Measurements from ENCODE around the gene TRAF2. TPM values are rescaled to one million over a fixed set of nuclear protein-coding genes. Genes with fewer than 3 reads are reported as not detected.

TRAF2 gene
- total and polyA plus RNA-seq, 2 of the 13 experiments (the other 11 are each of a cell fraction or from before 2014, with no cell fraction given), result 12.4 to 13.6 TPM

GRCh38 chr9:136943291-136944211 lies 57.2 kb downstream of the TRAF2 start (continued):
- TF ChIP-seq PHF8 (CRISPR knock-in tag; IDR thresholded peaks at IDR 0.05) (peak; percentile 47; the same call in 1 of the 2 replicates), ZNF720 (CRISPR knock-in tag; IDR thresholded peaks at IDR 0.05) (no peak), ZNF30 (CRISPR knock-in tag; IDR thresholded peaks at IDR 0.05) (0 out of 2 replicates have a peak, but pooled peaks have one; percentile 29), ZFP91 (CRISPR knock-in tag; IDR thresholded peaks at IDR 0.05; ENCODE audit: borderline replicate concordance) (peak; percentile 42; the same call in 1 of the 2 replicates), ZNF280B (CRISPR knock-in tag; IDR thresholded peaks at IDR 0.05; ENCODE audit: borderline replicate concordance) (peak; percentile 9; the same call in 1 of the 2 replicates), ARHGAP35 (CRISPR knock-in tag; IDR thresholded peaks at IDR 0.05; ENCODE audit: borderline replicate concordance) (no peak), NR3C1 (CRISPR knock-in tag; IDR thresholded peaks at IDR 0.05) (no peak), CHD4 (IDR thresholded peaks at IDR 0.05; ENCODE audit: borderline replicate concordance, low read length) (no peak), PAF1 (CRISPR knock-in tag; IDR thresholded peaks at IDR 0.05) (no peak), CREM (IDR thresholded peaks at IDR 0.05) (no peak), CREM (CRISPR knock-in tag; IDR thresholded peaks at IDR 0.05) (no peak), SAP130 (CRISPR knock-in tag; IDR thresholded peaks at IDR 0.05; ENCODE audit: low read depth) (no peak), SIX4 (CRISPR knock-in tag; IDR thresholded peaks at IDR 0.05) (no peak), NFIB (CRISPR knock-in tag; IDR thresholded peaks at IDR 0.05; ENCODE audit: borderline replicate concordance) (no peak), ZNF256 (CRISPR knock-in tag; conservative IDR thresholded peaks at IDR 0.05) (0 out of 2 replicates have a peak, but pooled peaks have one; percentile 27), MYC (CRISPR knock-in tag; IDR thresholded peaks at IDR 0.05; ENCODE audit: borderline replicate concordance) (0 out of 2 replicates have a peak, but pooled peaks have one; percentile 24), SIN3A (IDR thresholded peaks at IDR 0.05; ENCODE audit: borderline replicate concordance, low read depth, low read length) (no peak), KLF6 (CRISPR knock-in tag; IDR thresholded peaks at IDR 0.05) (no peak)
- TF ChIP-seq, protein P1, sequence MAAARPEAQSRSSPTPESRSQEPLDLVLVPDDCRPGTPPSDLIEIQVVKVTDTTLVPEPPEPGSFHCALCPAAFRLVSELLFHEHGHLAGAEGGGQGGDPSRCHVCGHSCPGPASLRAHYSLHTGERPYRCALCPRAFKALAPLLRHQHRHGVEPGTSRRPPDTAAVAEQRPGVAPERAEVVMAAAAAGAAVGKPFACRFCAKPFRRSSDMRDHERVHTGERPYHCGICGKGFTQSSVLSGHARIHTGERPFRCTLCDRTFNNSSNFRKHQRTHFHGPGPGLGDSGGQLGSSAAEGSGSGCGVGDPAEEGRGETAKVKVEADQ (CRISPR knock-in tag; IDR thresholded peaks at IDR 0.05; ENCODE audit: borderline replicate concordance), result no peak
- TF ChIP-seq, protein P2, sequence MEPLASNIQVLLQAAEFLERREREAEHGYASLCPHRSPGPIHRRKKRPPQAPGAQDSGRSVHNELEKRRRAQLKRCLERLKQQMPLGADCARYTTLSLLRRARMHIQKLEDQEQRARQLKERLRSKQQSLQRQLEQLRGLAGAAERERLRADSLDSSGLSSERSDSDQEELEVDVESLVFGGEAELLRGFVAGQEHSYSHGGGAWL (CRISPR knock-in tag; IDR thresholded peaks at IDR 0.05), result no peak
- TF ChIP-seq, protein P3, sequence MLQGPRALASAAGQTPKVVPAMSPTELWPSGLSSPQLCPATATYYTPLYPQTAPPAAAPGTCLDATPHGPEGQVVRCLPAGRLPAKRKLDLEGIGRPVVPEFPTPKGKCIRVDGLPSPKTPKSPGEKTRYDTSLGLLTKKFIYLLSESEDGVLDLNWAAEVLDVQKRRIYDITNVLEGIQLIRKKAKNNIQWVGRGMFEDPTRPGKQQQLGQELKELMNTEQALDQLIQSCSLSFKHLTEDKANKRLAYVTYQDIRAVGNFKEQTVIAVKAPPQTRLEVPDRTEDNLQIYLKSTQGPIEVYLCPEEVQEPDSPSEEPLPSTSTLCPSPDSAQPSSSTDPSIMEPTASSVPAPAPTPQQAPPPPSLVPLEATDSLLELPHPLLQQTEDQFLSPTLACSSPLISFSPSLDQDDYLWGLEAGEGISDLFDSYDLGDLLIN (CRISPR knock-in tag; IDR thresholded peaks at IDR 0.05; ENCODE audit: borderline replicate concordance), result no peak
- TF ChIP-seq, protein P4, sequence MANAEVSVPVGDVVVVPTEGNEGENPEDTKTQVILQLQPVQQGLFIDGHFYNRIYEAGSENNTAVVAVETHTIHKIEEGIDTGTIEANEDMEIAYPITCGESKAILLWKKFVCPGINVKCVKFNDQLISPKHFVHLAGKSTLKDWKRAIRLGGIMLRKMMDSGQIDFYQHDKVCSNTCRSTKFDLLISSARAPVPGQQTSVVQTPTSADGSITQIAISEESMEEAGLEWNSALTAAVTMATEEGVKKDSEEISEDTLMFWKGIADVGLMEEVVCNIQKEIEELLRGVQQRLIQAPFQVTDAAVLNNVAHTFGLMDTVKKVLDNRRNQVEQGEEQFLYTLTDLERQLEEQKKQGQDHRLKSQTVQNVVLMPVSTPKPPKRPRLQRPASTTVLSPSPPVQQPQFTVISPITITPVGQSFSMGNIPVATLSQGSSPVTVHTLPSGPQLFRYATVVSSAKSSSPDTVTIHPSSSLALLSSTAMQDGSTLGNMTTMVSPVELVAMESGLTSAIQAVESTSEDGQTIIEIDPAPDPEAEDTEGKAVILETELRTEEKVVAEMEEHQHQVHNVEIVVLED (CRISPR knock-in tag; IDR thresholded peaks at IDR 0.05; ENCODE audit: borderline replicate concordance), result peak; percentile 41; the same call in 1 of the 2 replicates
